ENCODE data around the gene RCHY1.
"Not testable (repeated sequence)": the region's sequence is repeated elsewhere in the genome, so short reads cannot be mapped to it uniquely, and the experiment has no call there.

The RCHY1 gene

GRCh38 chr4:75547647-75548387, 33.6 kb upstream of the RCHY1 start:
- Histone ChIP-seq H4K20me1 (ENCODE audit: insufficient read depth, low read length) (no peaks in the 10 kb centered on the region), H3K9ac (ENCODE audit: low read depth, low read length) (no peak overlapping the region), H3K27ac (ENCODE audit: low read length) (no peak overlapping the region), H3K4me3 (ENCODE audit: low read depth in 1 of 2, low read length in 2 of 2) (no peak overlapping the region), H3K4me1 (ENCODE audit: insufficient read depth, low read length) (no peaks in the 10 kb centered on the region), H3K79me2 (ENCODE audit: insufficient read depth, low read length) (no peaks in the 10 kb centered on the region), H3K4me2 (ENCODE audit: insufficient read depth, low read length) (no peak overlapping the region), H3K36me3 (ENCODE audit: insufficient read depth, low read length) (no peaks in the 10 kb centered on the region), H2AFZ (ENCODE audit: low read depth, low read length) (no peak overlapping the region), H3K27me3 (ENCODE audit: insufficient read depth, low read length, poor library complexity) (no peaks in the 10 kb centered on the region), H3K9me3 (ENCODE audit: insufficient read depth, low read length, severe bottlenecking) (no peaks in the 10 kb centered on the region)
- DNase-seq (no peak), ATAC-seq (ENCODE audit: insufficient read depth, low read depth) (no peak)
- TF ChIP-seq EZH2 (IDR thresholded peaks at IDR 0.05; ENCODE audit: borderline replicate concordance, low read depth, low read length, severe bottlenecking): no peak
- TF ChIP-seq, protein P1, sequence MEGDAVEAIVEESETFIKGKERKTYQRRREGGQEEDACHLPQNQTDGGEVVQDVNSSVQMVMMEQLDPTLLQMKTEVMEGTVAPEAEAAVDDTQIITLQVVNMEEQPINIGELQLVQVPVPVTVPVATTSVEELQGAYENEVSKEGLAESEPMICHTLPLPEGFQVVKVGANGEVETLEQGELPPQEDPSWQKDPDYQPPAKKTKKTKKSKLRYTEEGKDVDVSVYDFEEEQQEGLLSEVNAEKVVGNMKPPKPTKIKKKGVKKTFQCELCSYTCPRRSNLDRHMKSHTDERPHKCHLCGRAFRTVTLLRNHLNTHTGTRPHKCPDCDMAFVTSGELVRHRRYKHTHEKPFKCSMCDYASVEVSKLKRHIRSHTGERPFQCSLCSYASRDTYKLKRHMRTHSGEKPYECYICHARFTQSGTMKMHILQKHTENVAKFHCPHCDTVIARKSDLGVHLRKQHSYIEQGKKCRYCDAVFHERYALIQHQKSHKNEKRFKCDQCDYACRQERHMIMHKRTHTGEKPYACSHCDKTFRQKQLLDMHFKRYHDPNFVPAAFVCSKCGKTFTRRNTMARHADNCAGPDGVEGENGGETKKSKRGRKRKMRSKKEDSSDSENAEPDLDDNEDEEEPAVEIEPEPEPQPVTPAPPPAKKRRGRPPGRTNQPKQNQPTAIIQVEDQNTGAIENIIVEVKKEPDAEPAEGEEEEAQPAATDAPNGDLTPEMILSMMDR (IDR thresholded peaks at IDR 0.05; ENCODE audit: borderline replicate concordance, extremely low read depth, low read length, poor library complexity, severe bottlenecking): no peak

DNA sequence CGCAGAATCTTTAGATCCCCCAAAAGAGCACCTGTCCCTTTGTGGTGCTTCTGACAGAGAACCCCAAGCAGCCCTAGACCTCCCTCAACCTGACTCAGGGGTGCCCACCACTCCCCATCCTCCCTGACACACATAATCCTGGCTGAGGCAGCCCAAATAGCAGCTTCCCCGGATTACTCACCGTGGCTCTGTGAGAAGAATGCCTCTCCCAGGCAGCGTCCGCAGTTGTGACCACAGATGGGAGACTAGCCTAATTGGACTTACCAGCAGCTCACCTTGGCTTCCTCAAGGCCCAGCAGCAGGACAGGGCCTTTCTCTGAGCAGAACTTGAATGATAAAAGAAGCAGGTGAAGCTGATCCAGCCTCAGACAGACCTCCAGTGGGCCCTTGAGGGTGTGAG, 31.3 kb upstream of the RCHY1 start:
- ATAC-seq (ENCODE audit: insufficient read depth, low read depth) (no peak), DNase-seq (no peak)
- Histone ChIP-seq H4K20me1 (ENCODE audit: insufficient read depth, low read length) (no peaks in the 10 kb centered on the region), H3K4me1 (ENCODE audit: insufficient read depth, low read length) (no peaks in the 10 kb centered on the region), H3K4me3 (ENCODE audit: low read depth in 1 of 2, low read length in 2 of 2) (no peak overlapping the region), H3K4me2 (ENCODE audit: insufficient read depth, low read length) (no peak overlapping the region), H3K9me3 (ENCODE audit: insufficient read depth, low read length, severe bottlenecking) (no peaks in the 10 kb centered on the region), H3K27ac (ENCODE audit: low read length) (no peak overlapping the region), H2AFZ (ENCODE audit: low read depth, low read length) (no peak overlapping the region), H3K36me3 (ENCODE audit: insufficient read depth, low read length) (0 out of 2 replicates have a peak, but pooled peaks cover 2% of the 10 kb centered on the region), H3K27me3 (ENCODE audit: insufficient read depth, low read length, poor library complexity) (no peaks in the 10 kb centered on the region), H3K9ac (ENCODE audit: low read depth, low read length) (no peak overlapping the region), H3K79me2 (ENCODE audit: insufficient read depth, low read length) (no peaks in the 10 kb centered on the region)
- TF ChIP-seq, protein P1 (IDR thresholded peaks at IDR 0.05; ENCODE audit: borderline replicate concordance, extremely low read depth, low read length, poor library complexity, severe bottlenecking): no peak
- no peak for TF ChIP-seq EZH2 (IDR thresholded peaks at IDR 0.05; ENCODE audit: borderline replicate concordance, low read depth, low read length, severe bottlenecking)

DNA sequence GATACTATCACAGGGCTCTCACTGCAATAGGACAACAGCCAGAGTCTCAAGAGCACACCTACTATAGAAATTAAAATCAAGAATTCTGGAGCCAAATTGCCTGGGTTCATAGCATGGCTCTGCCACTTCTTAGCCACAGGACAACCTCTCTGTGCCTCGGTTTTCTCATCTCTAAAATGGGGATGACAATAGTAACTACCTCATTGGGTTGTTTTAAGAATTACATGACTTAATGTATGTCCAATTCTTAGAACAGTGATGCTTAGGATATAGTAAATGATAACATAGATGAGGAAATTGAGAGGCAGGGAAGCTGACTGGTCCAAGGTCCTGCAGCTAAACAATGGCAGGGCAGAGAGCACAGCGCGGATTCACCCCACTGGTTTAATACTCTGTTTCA, 30.7 kb upstream of the RCHY1 start:
- H3K79me2 ChIP-seq (ENCODE audit: insufficient read depth, low read length): no peaks in the 10 kb centered on the region
- no peak overlapping the region for H3K4me3 ChIP-seq (ENCODE audit: low read depth in 1 of 2, low read length in 2 of 2)
- ATAC-seq (ENCODE audit: insufficient read depth, low read depth) (no peak), DNase-seq (no peak)
- H3K36me3 ChIP-seq (ENCODE audit: insufficient read depth, low read length): 0 out of 2 replicates have a peak, but pooled peaks cover 2% of the 10 kb centered on the region
- no peak overlapping the region for H3K9ac ChIP-seq (ENCODE audit: low read depth, low read length)
- no peak overlapping the region for H3K4me2 ChIP-seq (ENCODE audit: insufficient read depth, low read length)
- no peak overlapping the region for H3K27ac ChIP-seq (ENCODE audit: low read length)
- TF ChIP-seq, protein P1 (IDR thresholded peaks at IDR 0.05; ENCODE audit: borderline replicate concordance, extremely low read depth, low read length, poor library complexity, severe bottlenecking): no peak
- TF ChIP-seq EZH2 (IDR thresholded peaks at IDR 0.05; ENCODE audit: borderline replicate concordance, low read depth, low read length, severe bottlenecking): no peak
- no peaks in the 10 kb centered on the region for H3K4me1 ChIP-seq (ENCODE audit: insufficient read depth, low read length)
- no peak overlapping the region for H2AFZ ChIP-seq (ENCODE audit: low read depth, low read length)
- H4K20me1 ChIP-seq (ENCODE audit: insufficient read depth, low read length): no peaks in the 10 kb centered on the region
- H3K9me3 ChIP-seq (ENCODE audit: insufficient read depth, low read length, severe bottlenecking): no peaks in the 10 kb centered on the region
- no peaks in the 10 kb centered on the region for H3K27me3 ChIP-seq (ENCODE audit: insufficient read depth, low read length, poor library complexity)

DNA sequence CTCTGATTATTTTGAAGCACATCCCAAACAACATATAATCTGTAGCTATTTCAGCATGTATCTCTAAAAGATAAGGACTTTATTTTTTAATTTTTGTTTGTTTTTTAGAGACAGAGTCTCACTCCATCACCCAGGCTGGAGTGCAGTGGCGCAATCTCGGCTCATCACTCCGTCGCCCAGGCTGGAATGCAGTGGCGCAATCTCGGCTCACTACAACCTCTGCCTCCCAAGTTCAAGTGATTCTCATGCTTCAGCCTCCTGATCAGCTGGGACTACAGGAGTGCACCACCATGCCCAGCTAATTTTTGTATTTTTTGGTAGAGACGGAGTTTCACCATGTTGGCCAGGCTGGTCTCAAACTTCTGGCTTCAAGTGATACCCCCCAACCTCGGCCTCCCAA, 30.0 kb upstream of the RCHY1 start:
- not testable (repeated sequence) for H3K4me3 ChIP-seq (ENCODE audit: low read depth in 1 of 2, low read length in 2 of 2); H4K20me1 ChIP-seq (ENCODE audit: insufficient read depth, low read length); DNase-seq; H3K9ac ChIP-seq (ENCODE audit: low read depth, low read length); H3K4me2 ChIP-seq (ENCODE audit: insufficient read depth, low read length); H3K27me3 ChIP-seq (ENCODE audit: insufficient read depth, low read length, poor library complexity); H3K9me3 ChIP-seq (ENCODE audit: insufficient read depth, low read length, severe bottlenecking); H3K27ac ChIP-seq (ENCODE audit: low read length); H3K79me2 ChIP-seq (ENCODE audit: insufficient read depth, low read length); H2AFZ ChIP-seq (ENCODE audit: low read depth, low read length); ATAC-seq (ENCODE audit: insufficient read depth, low read depth); H3K36me3 ChIP-seq (ENCODE audit: insufficient read depth, low read length); H3K4me1 ChIP-seq (ENCODE audit: insufficient read depth, low read length)
